ENCODE data around the gene LARP1B. TPM values are rescaled to one million over a fixed set of nuclear protein-coding genes. Genes with fewer than 3 reads are reported as not detected.

The LARP1B gene
- total RNA-seq, 1 experiment from 2014 or later, result 20.3 TPM

- Histone ChIP-seq H3K27me3 (replicated peaks; ENCODE audit: insufficient read depth, low read depth, low read length, poor library complexity) (no peaks in the 10 kb centered on the region), H3K9me3 (ENCODE audit: low read depth, low read length, poor library complexity, severe bottlenecking) (no peaks in the 10 kb centered on the region), H3K4me1 (ENCODE audit: insufficient read depth, low read length, poor library complexity, severe bottlenecking) (no peaks in the 10 kb centered on the region), H3K4me3 (ENCODE audit: low read depth, low read length, poor library complexity, severe bottlenecking) (no peak overlapping the region), H3K36me3 (ENCODE audit: insufficient read depth, low read length, poor library complexity, severe bottlenecking) (no peaks in the 10 kb centered on the region), H3K27ac (ENCODE audit: low read depth, low read length, poor library complexity, severe bottlenecking) (no peak overlapping the region)
- no peak for TF ChIP-seq EZH2 (IDR thresholded peaks at IDR 0.05; ENCODE audit: borderline replicate concordance, low read depth, low read length, poor library complexity, severe bottlenecking)
- TF ChIP-seq, protein P1, sequence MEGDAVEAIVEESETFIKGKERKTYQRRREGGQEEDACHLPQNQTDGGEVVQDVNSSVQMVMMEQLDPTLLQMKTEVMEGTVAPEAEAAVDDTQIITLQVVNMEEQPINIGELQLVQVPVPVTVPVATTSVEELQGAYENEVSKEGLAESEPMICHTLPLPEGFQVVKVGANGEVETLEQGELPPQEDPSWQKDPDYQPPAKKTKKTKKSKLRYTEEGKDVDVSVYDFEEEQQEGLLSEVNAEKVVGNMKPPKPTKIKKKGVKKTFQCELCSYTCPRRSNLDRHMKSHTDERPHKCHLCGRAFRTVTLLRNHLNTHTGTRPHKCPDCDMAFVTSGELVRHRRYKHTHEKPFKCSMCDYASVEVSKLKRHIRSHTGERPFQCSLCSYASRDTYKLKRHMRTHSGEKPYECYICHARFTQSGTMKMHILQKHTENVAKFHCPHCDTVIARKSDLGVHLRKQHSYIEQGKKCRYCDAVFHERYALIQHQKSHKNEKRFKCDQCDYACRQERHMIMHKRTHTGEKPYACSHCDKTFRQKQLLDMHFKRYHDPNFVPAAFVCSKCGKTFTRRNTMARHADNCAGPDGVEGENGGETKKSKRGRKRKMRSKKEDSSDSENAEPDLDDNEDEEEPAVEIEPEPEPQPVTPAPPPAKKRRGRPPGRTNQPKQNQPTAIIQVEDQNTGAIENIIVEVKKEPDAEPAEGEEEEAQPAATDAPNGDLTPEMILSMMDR (conservative IDR thresholded peaks at IDR 0.05; ENCODE audit: low read depth, low read length), result no peak
- CTCF ChIA-PET, result no interaction called here
- intact Hi-C loops (cut with micrococcal nuclease; ENCODE audit: unreplicated experiment), result no loop called here
- POLR2A ChIA-PET (ENCODE audit: low non-redundant PET), result no interaction called here
- DNase-seq (ENCODE audit: low spot score), result no peak
- BruUV-seq (replicated peaks), result no TSS peak
These were observed 101.3 kb downstream of the LARP1B start for GRCh38 chr4:128162434-128162833.

DNA sequence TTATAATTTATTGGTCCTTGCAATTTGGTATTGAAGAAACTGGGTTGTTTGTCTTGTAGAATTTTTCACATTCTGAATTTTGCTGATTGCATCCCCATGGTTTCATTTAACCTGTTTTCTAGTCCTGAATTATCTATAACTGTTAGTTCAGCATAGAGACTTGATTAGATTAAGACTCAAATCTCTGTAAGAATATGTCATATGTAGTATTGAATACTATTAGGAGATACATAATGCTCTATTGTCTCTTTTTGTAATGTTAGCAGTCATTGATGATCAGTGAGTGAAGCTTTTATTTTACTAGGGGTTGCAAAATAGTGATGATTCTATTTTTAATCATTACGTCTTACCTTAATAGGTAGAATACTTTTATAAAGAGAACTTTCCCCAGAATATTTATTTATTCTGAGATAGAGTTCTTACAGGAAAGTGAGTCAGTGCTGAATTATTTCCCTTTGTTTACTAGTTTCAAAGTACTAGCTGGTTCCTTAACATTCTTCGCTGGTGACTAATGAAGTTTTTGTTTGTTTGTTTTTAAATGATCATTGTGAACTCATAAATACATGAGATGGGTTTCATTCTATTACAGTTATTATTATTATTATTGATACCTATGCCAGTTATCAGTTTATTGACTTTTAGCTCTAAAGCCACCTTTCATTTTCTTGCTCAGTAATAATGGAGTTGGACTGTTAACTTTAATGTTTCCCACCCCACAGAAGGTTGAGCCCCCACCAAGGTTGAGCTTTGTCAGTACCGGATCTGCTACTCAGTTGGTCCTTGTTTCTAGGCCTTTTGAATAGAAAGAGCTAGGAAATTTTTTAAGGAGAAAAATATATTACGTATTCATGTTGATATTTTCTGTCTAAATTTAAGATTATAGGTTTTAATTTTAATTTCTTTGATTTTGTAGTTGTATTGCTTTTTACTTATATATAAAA, 102.3 kb downstream of the LARP1B start:
- CTCF ChIA-PET, result no interaction called here
- Histone ChIP-seq H3K27ac (ENCODE audit: low read depth, low read length, poor library complexity, severe bottlenecking) (no peak overlapping the region), H3K27me3 (replicated peaks; ENCODE audit: insufficient read depth, low read depth, low read length, poor library complexity) (no peaks in the 10 kb centered on the region), H3K4me1 (ENCODE audit: insufficient read depth, low read length, poor library complexity, severe bottlenecking) (no peaks in the 10 kb centered on the region), H3K4me3 (ENCODE audit: low read depth, low read length, poor library complexity, severe bottlenecking) (no peak overlapping the region), H3K9me3 (ENCODE audit: low read depth, low read length, poor library complexity, severe bottlenecking) (no peaks in the 10 kb centered on the region), H3K36me3 (ENCODE audit: insufficient read depth, low read length, poor library complexity, severe bottlenecking) (no peaks in the 10 kb centered on the region)
- intact Hi-C loops (cut with micrococcal nuclease; ENCODE audit: unreplicated experiment), result no loop called here
- peak; percentile 23 for DNase-seq (ENCODE audit: low spot score)
- POLR2A ChIA-PET (ENCODE audit: low non-redundant PET), result no interaction called here
- BruUV-seq (replicated peaks), result no TSS peak
- TF ChIP-seq, protein P1 (conservative IDR thresholded peaks at IDR 0.05; ENCODE audit: low read depth, low read length), result no peak
- TF ChIP-seq EZH2 (IDR thresholded peaks at IDR 0.05; ENCODE audit: borderline replicate concordance, low read depth, low read length, poor library complexity, severe bottlenecking), result no peak

GRCh38 chr4:128166982-128167381, 105.9 kb downstream of the LARP1B start:
- Histone ChIP-seq H3K36me3 (ENCODE audit: insufficient read depth, low read length, poor library complexity, severe bottlenecking) (no peaks in the 10 kb centered on the region), H3K27ac (ENCODE audit: low read depth, low read length, poor library complexity, severe bottlenecking) (no peak overlapping the region), H3K4me1 (ENCODE audit: insufficient read depth, low read length, poor library complexity, severe bottlenecking) (no peaks in the 10 kb centered on the region), H3K4me3 (ENCODE audit: low read depth, low read length, poor library complexity, severe bottlenecking) (no peak overlapping the region), H3K27me3 (replicated peaks; ENCODE audit: insufficient read depth, low read depth, low read length, poor library complexity) (no peaks in the 10 kb centered on the region), H3K9me3 (ENCODE audit: low read depth, low read length, poor library complexity, severe bottlenecking) (no peaks in the 10 kb centered on the region)
- TF ChIP-seq, protein P1 (conservative IDR thresholded peaks at IDR 0.05; ENCODE audit: low read depth, low read length), result no peak
- TF ChIP-seq EZH2 (IDR thresholded peaks at IDR 0.05; ENCODE audit: borderline replicate concordance, low read depth, low read length, poor library complexity, severe bottlenecking), result no peak
- CTCF ChIA-PET, result no interaction called here
- intact Hi-C loops (cut with micrococcal nuclease; ENCODE audit: unreplicated experiment), result no loop called here
- POLR2A ChIA-PET (ENCODE audit: low non-redundant PET), result no interaction called here
- DNase-seq (ENCODE audit: low spot score), result no peak
- no TSS peak for BruUV-seq (replicated peaks)

Measured in A673 (cell line).